Lower leg skin (tissue), 4 donors: Measurements from ENCODE around the gene RRAD. TPM values are rescaled to one million over a fixed set of nuclear protein-coding genes. Genes with fewer than 3 reads are reported as not detected.

Experiments
- DNase-seq, 2 donors: peaks; one replicate each; pipeline ENCODE4 v3.0.0-alpha.2; 2019; ENCODE audit warnings: low spot score in 2 of 2
- H3K4me3 ChIP-seq: fragments of 200-600 bp; sonication (generic); 2 replicates; pipeline ENCODE4 v1.5.1; 2017; ENCODE audit warnings: mild to moderate bottlenecking, low read depth; ENCODE audit not compliant: poor library complexity, severe bottlenecking
- POLR2A ChIP-seq, 2 donors: fragments of 450-650 bp; IDR thresholded peaks; one replicate each; pipeline ENCODE4 v1.6.1; 2016 to 2017; ENCODE audit warnings: antibody characterized with exemption in 2 of 2, mild to moderate bottlenecking in 1 of 2, moderate library complexity in 1 of 2
- WGBS, 2 donors: methylation state at CpG; one replicate each; pipeline ENCODE4 v1.1.5; 2018; 5-methylcytosine and 5-hydroxymethylcytosine counted together
- intact Hi-C: fragments of 100-400 bp; cut with DNase I; formaldehyde crosslinking; loops from one replicate; pipeline ENCODE4 v1.15.0; 2023; ENCODE audit warnings: low total_unique reads
- total RNA-seq, 4 donors: library from RNA; depleted of rRNA; stranded (reverse); fragments of >200 nt; gene quantifications; one replicate each; pipeline ENCODE4 v1.1.0, GENCODE V29; 2016
- TF ChIP-seq, protein P1 (sequence below), 3 donors: fragments of 450-650 bp; IDR thresholded peaks; one replicate each; pipeline ENCODE4 v1.5.1; 2016; ENCODE audit warnings: antibody characterized with exemption in 3 of 3, mild to moderate bottlenecking in 3 of 3, moderate library complexity in 2 of 3

The RRAD gene
- total RNA-seq, 4 donors from 2014 or later = 5.9 to 34.3 (median 17.4) TPM

DNA sequence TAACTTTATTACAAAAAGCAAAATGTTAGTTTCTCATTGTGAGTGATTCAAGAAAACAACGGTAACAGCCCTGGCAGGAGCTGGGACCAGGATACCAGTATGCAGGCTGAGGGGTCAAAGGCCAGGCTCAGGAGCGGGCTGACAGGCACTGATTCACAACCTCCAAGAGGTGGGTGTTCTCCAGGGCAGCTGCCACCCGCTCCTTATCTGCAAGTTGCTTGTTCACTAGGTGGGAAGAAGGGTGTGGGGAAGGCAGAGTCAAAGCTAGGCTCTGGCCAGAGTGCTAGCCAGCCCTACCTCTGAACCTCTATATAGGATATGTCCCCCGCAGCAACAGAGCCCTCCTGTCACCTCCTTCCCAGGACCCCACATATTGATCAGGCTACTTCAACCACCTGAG, 6.7 kb upstream of the RRAD start:
- H3K4me3 ChIP-seq = no peak overlapping the region
- no peak for DNase-seq
- TF ChIP-seq POLR2A (IDR thresholded peaks at IDR 0.05) = no peak
- TF ChIP-seq, protein P1, sequence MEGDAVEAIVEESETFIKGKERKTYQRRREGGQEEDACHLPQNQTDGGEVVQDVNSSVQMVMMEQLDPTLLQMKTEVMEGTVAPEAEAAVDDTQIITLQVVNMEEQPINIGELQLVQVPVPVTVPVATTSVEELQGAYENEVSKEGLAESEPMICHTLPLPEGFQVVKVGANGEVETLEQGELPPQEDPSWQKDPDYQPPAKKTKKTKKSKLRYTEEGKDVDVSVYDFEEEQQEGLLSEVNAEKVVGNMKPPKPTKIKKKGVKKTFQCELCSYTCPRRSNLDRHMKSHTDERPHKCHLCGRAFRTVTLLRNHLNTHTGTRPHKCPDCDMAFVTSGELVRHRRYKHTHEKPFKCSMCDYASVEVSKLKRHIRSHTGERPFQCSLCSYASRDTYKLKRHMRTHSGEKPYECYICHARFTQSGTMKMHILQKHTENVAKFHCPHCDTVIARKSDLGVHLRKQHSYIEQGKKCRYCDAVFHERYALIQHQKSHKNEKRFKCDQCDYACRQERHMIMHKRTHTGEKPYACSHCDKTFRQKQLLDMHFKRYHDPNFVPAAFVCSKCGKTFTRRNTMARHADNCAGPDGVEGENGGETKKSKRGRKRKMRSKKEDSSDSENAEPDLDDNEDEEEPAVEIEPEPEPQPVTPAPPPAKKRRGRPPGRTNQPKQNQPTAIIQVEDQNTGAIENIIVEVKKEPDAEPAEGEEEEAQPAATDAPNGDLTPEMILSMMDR (IDR thresholded peaks at IDR 0.05) = no peak
- intact Hi-C loops = no loop called here
- WGBS, 2 donors = 86 to 90% methylated on average over 4 of the region's 4 CpGs

DNA sequence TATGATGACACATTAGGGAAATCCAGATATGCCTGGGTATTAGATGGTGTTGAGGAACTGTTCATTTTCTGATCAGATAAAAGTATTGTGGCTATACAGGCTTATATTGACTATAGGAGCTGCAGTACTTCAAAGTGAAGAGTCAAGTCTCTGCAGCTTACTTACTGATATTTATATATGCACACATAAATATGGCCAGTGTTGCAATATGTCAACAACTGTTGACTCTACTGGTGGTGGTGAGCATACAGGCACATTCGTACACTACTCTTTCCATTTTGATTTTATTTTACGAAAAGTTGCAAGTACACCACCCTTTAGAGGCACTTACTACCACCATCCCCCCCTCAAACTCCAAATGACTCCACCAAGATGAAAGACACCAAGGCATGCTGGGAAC, 6.3 kb upstream of the RRAD start:
- intact Hi-C loops = no loop called here
- WGBS, 2 donors = 91 to 96% methylated on average over 2 of the region's 2 CpGs
- no peak overlapping the region for H3K4me3 ChIP-seq
- TF ChIP-seq, protein P1 (IDR thresholded peaks at IDR 0.05) = no peak
- TF ChIP-seq POLR2A (IDR thresholded peaks at IDR 0.05) = no peak
- DNase-seq = no peak

DNA sequence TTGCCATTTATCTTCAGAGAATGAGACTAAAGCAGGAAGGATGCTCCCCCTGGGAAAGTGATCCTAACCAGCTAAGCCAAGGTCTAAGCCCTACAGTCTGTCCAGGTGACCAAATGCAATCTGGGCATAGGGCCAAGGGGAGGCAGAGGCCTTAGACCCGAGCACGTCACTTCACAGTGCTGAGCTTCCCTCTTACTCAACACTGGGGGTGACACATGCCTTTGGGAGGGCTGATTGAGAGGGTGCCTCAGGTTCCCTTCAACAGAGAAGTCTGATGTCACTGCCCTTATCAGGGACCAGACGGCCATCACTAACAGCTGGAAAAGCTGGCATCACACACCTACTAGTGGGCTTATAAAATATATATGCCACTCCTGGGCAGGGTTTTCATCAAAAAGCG, 4.9 kb upstream of the RRAD start:
- intact Hi-C loops = no loop called here
- H3K4me3 ChIP-seq = no peak overlapping the region
- 60 to 67% methylated on average over 4 of the region's 4 CpGs for WGBS, 2 donors
- DNase-seq = no peak
- TF ChIP-seq POLR2A (IDR thresholded peaks at IDR 0.05) = no peak
- TF ChIP-seq, protein P1 (IDR thresholded peaks at IDR 0.05) = no peak

DNA sequence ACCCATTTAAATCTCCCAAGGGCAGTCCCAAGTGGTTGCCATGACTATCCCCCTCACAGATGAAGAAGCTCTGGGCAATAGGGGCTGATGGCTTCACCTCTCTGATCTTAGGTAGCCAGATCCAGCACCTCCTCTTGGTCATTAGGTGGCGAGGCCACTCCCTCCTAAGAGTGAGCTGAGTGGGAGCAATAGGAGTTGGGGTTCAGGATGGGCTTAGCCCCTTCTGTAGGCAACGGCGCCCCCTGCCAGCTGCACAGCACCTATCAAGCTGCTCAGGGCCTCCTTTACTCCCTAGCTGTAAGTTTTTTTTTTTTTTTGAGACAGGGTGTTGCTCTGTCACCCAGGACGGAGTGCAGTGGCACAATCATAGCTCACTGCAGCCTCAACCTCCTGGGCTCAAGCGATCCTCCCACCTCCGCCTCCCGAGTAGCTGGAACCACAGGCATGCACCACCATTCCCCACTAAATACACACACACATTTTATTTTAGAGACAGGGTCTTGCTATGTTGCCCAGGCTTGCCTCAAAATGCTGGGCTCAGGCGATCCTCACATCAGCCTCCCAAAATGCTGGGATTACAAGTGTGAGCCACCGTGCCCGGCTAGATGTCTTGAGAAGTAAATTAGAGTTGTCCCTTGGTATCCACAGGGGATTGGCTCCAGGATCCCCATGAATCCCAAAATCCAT, 3.5 kb upstream of the RRAD start:
- WGBS, 2 donors = 78 to 84% methylated on average over 9 to 10 of the region's 10 CpGs
- intact Hi-C loops = no loop called here
- no peak for DNase-seq
- no peak overlapping the region for H3K4me3 ChIP-seq
- no peak for TF ChIP-seq POLR2A (IDR thresholded peaks at IDR 0.05)
- TF ChIP-seq, protein P1 (IDR thresholded peaks at IDR 0.05) = no peak

DNA sequence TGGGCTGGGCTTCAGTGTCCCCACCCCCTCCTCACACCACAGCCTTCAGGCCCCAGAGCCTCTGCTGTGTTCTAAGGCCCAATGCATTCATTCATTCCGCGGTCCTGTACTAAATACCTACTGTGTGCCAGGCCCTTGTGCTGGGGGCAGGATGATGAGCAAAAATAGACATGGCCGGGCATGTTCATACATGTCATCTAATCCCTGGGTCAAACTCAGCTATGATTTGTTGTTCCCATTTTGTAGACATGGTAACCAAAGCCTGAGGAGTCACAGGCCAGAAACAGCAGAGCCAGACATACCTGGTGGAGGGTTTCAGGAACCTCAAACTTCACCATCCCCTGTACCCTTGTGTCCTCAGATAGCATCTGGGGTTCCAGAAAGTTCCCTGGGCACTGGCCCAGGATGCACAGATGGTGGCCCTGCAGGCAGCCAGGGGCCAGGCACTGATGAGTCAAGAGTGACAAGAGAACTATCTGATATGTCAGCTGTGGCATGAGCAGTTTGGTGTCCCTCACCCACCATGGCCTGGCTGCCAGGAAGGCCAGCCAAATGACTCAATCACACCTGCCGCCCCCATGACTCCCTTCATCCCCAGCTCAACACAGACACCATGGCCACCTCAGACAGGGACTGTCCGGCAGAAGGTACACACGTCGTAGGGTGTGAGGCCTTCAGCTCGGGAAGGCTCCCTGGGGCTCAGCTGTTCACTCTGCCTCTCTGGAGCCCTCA, 2.7 kb upstream of the RRAD start:
- DNase-seq = no peak
- TF ChIP-seq, protein P1 (IDR thresholded peaks at IDR 0.05) = no peak
- TF ChIP-seq POLR2A (IDR thresholded peaks at IDR 0.05) = no peak
- 77 to 83% methylated on average over 8 of the region's 8 CpGs for WGBS, 2 donors
- no peak overlapping the region for H3K4me3 ChIP-seq
- intact Hi-C loops = no loop called here
